ACC112 (cell line): Measurements from ENCODE around the gene WNT3A.
"Not testable (repeated sequence)": the region's sequence is repeated elsewhere in the genome, so short reads cannot be mapped to it uniquely, and the experiment has no call there.

Experiments used
- H2AFZ ChIP-seq: fragments of 200-600 bp; sonication (generic); one replicate; pipeline ENCODE4 v1.6.0; 2017; ENCODE audit warnings: antibody characterized with exemption, low read length; ENCODE audit not compliant: unreplicated experiment
- H3K27ac ChIP-seq: fragments of 200-600 bp; sonication (generic); 2 replicates; pipeline ENCODE4 v1.5.1; 2014; ENCODE audit warnings: low read depth, mild to moderate bottlenecking, antibody characterized with exemption, low read length, moderate library complexity
- H3K27me3 ChIP-seq: fragments of 200-600 bp; sonication (generic); 2 replicates; pipeline ENCODE4 v1.6.1; 2014; ENCODE audit warnings: mild to moderate bottlenecking, antibody characterized with exemption, low read length, moderate library complexity, mixed read lengths; ENCODE audit not compliant: insufficient read depth
- H3K36me3 ChIP-seq: fragments of 200-600 bp; sonication (generic); 2 replicates; pipeline ENCODE4 v1.6.1; 2016; ENCODE audit warnings: mild to moderate bottlenecking, antibody characterized with exemption, low read length, moderate library complexity, mixed read lengths; ENCODE audit not compliant: insufficient read depth
- H3K4me1 ChIP-seq: fragments of 200-600 bp; sonication (generic); one replicate; pipeline ENCODE4 v1.6.1; 2016; ENCODE audit warnings: low read length, mixed read lengths; ENCODE audit not compliant: insufficient read depth, unreplicated experiment, control insufficient read depth
- H3K4me3 ChIP-seq: fragments of 200-600 bp; sonication (generic); 2 replicates; pipeline ENCODE4 v1.5.1; 2014; ENCODE audit warnings: mild to moderate bottlenecking, low read depth, low read length
- H3K79me2 ChIP-seq: fragments of 200-600 bp; sonication (generic); one replicate; pipeline ENCODE4 v1.6.0; 2016; ENCODE audit warnings: low read length; ENCODE audit not compliant: control insufficient read depth, unreplicated experiment, insufficient read depth

Gene WNT3A

DNA sequence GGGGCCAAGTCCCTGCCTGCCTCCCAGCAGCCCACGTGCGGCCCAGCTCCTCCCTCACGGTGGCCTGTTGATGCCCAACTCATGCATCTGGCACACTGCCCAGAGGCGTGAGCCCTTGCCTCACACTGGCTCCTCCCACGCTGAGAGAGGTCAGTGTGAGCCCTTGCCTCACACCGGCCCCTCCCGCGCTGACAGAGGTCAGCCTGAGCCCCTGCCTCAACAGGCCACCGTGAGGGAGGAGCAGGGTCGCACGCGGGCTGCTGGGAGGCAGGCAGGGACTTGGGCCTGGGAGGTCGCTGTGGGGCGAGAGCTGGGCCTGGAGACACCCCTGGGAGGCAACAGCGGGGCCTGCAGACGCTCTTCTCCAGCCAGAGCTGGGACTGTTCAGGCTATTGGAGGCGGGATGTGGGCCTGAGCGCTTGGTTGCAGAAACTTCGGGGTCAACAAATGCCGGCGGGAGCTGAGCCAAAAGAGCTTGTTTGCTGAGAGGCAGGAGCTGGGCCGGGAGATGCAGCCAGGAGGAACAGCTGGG is 33.9 kb upstream of the WNT3A start:
- not testable (repeated sequence) for H3K4me3 ChIP-seq, H3K79me2 ChIP-seq, H3K27ac ChIP-seq, H3K4me1 ChIP-seq, H3K36me3 ChIP-seq, H3K27me3 ChIP-seq, H2AFZ ChIP-seq

DNA sequence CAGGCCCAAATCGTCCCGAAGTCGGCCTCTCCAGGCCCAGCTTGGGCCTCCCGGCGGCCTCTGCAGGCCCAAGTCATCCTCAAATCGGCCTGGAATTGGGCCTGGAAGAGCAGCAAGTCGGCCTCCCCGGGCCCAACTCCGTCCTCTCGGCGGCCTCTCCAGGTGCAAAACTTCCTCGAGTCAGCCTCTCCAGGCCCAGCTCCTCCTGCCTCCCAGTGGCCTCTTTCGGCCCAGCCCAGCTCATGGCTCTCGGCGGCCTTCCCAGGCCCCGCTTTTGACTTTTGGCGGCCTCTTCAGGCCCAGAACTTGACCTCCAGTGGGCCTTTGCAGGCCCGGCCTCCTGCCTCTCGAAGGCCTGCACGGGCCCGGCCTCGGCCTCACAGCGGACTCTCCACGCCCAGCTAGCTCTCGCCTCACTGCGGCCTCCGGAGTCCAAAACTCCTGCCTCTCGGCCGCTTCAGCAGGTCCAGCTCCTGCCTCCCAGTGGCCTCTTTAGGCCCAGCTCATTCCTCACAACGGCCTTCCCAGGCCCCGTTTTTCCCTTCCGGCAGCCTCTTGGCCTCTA is 33.0 kb upstream of the WNT3A start:
- not testable (repeated sequence) for H3K4me3 ChIP-seq, H3K27ac ChIP-seq, H3K36me3 ChIP-seq, H3K79me2 ChIP-seq, H3K4me1 ChIP-seq, H3K27me3 ChIP-seq, H2AFZ ChIP-seq

DNA sequence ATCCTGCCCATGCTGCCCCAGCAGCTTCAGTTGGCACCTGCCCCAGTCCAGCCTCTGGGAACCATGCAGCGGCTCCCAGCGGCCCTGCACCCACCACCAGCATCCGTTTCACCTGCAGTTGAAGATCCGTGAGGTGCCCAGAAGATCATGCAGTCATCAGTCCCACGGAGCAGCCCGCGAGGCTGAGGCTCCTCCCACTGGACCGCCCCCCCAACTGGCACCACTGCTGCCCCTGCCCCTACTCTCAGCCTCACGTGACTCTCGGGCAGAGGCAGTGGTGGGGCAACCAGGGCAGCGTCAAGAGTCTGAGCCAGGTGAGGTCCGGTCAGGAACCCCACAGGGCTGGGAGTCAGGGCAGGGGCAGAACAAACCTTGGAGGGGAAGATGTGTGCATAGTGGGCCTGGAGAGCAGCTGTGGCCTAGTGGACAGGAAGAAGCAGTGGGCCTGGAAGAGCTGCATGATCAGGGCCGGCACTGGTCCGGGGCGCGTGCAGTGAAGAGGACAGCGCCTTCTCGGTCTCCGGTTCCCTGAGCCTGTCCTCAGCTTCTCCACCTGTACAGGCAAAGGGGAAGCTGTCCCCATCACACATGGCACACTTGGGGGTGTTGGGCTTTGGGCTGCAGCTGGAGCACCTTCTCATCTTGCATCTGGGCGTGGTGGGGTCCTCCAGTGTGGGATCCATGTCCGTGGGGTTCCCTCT is 31.1 kb upstream of the WNT3A start:
- H3K36me3 ChIP-seq, H3K27me3 ChIP-seq, H3K4me1 ChIP-seq, H3K79me2 ChIP-seq, H3K27ac ChIP-seq, H2AFZ ChIP-seq, H3K4me3 ChIP-seq: not testable (repeated sequence)

DNA sequence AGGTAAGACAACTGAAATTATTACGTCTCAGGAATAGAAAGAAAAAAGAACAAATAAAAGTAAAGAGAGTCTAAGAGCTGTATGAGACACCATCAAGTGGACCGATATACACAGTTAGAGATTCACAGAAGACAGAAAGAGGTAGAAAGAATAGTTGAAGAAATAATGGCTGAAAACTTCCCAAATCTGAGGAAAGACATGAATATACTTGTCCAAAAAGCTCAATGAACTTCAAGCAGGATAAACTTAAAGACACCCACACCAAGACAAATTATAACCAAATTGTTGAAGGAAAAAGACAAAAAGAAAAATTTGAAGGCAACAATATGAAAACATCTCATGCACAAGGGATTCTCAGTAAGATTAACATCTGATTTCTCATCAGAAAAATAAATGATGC is 19.6 kb upstream of the WNT3A start:
- Histone ChIP-seq H3K79me2 (no peaks in the 10 kb centered on the region), H3K27me3 (peaks cover 53% of the 10 kb centered on the region), H3K36me3 (no peaks in the 10 kb centered on the region), H3K4me1 (no peaks in the 10 kb centered on the region), H3K27ac (no peak overlapping the region), H3K4me3 (no peak overlapping the region), H2AFZ (no peak overlapping the region)

DNA sequence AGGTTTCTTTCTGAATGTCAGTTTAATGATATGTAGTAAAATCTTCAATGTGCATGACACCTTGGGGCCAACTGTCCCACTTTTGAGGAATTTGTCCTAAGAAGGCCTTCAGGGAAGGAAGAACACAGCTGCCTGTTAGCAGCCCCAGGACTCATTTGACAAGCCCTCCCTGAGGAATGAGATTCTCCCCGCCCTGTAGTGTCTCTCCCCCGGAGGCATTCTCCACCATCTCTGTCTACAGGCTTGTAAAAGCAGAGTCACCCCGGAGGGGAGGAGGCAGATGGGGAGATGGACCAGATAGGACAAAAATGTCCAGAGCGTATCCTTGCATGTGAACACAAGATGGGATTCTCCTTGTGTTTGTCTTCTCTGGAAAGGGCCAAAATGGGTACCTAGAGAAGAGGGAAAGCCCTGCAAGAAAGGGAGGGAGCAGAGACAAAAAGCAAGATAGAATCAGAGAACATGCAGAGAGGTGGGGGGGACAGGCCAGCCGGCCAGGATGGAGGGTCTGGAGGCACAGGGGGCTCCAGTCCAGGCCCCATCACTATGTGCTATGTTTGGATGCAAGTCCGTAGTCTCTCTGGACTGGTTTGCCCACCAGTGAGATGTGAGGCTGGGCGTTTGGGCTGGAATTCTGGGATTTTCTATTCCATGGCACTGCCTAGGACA is 12.0 kb upstream of the WNT3A start:
- no peaks in the 10 kb centered on the region for H3K79me2 ChIP-seq
- no peaks in the 10 kb centered on the region for H3K36me3 ChIP-seq
- no peak overlapping the region for H3K4me3 ChIP-seq
- H3K27me3 ChIP-seq: peaks cover 21% of the 10 kb centered on the region
- no peak overlapping the region for H3K27ac ChIP-seq
- H2AFZ ChIP-seq: no peak overlapping the region
- H3K4me1 ChIP-seq: no peaks in the 10 kb centered on the region

DNA sequence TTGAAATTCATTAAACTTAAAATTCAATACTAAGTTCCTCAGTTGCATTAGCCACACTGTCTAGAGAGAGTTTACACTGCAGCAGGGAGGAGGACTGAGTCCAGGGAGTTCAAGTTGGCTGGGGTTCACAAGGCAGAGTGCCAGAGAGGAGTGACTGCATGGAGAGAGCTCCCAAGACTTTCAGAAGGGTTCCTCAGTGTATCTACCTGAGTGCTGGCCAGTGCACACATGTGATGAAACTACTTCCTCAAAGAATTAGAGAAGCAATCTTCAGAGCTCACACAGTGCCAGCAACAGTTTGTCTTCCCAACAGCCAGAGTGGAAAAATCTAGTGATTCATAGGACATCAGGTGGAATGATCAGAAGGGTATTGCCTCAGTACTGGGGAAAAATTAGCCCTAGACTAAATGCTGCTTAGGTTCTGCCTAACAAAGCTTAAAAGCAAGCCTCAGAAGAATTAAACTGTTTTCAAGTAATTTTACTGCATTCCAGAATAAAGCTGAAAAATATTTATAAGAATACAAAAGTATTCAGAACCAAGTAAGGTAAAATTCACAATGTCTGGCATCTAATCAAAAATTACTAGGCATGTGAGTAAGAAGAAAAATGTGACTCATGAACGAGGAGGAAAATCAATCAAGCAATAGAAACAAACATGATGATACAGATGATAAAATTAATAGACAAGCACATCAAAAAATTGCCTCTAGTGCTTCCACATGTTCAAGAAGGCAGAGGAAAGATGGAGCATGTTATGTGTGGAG is 10.4 kb upstream of the WNT3A start:
- no peak overlapping the region for H2AFZ ChIP-seq
- H3K27ac ChIP-seq: no peak overlapping the region
- H3K4me3 ChIP-seq: no peak overlapping the region
- no peaks in the 10 kb centered on the region for H3K79me2 ChIP-seq
- no peaks in the 10 kb centered on the region for H3K36me3 ChIP-seq
- H3K4me1 ChIP-seq: no peaks in the 10 kb centered on the region
- H3K27me3 ChIP-seq: peaks cover 17% of the 10 kb centered on the region

DNA sequence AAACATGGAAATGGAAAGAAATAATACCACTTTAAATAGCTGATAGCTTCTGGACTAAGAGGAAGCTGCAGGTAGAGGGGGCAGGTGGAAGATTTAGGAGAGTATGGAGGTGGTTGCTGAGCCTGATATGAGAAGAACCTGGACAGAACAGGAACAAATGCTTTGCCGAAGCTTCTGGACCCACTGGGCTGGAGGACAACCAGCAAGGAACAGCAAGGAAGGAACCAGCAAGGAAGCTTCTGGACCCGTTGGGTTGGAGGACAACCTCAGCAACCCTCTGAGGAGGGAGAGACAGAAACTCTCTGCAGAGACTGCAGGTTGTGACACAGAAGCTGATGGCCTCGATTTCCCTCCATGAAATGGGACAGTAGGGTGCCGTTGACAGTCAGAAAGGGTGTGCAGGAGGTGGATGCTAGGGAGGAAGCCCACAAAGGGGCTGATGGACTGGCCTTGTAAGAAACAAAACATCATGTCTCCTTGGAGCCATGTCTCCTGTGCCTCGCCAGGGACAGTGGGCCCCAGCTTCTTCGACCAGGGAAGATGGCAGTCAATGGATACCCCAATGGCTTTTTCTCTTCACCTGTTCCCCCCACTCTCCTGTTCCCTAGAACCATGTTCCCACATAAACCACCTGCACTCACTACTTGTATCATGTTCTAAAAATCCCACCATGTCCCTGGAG is 8.3 kb upstream of the WNT3A start:
- H2AFZ ChIP-seq: no peak overlapping the region
- no peak overlapping the region for H3K4me3 ChIP-seq
- no peaks in the 10 kb centered on the region for H3K4me1 ChIP-seq
- no peaks in the 10 kb centered on the region for H3K36me3 ChIP-seq
- H3K27ac ChIP-seq: no peak overlapping the region
- H3K27me3 ChIP-seq: peaks cover 25% of the 10 kb centered on the region
- H3K79me2 ChIP-seq: no peaks in the 10 kb centered on the region

DNA sequence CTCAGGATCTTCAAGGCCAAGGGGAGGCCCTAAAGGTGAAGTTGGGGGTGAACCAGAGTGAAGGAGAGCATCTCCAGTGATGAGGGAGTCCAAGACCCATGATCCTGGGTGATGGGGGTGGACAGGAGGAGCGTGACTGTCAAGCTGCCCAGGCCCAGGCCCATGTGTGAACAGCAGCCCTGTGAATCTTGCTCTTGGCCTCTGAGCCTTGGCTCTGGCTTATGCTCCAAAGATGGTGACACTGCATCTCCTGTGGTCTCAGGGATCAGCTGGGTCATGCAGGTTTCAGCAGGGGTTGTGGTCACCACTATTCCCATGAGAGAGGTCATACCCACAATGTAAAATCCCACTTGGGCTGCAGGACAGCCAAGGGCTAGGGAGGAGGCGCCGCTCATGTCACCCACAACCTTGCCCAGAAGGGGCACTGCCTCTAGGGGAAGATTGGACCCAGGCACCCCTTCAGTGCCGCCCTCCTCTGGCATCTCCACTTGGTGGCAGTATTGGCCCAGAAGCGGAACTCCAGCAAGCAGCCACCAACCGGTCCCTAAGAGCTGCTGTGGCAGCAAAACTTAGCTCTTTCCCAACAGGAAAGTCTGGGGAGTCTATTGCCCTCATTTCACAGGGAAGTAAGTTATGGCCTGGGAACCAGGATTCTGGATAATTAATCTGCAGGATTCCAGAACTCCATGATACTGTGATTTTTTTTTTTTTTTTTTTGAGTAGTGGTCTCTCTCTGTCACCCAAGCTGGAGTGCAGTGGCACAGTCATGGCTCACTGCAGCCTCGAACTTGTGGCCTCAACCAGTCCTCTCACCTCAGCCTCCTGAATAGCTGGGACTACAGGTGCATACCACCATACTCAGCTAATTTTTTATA is 7.5 kb upstream of the WNT3A start:
- Histone ChIP-seq H3K4me3 (no peak overlapping the region), H3K27me3 (peaks cover 29% of the 10 kb centered on the region), H3K36me3 (no peaks in the 10 kb centered on the region)

DNA sequence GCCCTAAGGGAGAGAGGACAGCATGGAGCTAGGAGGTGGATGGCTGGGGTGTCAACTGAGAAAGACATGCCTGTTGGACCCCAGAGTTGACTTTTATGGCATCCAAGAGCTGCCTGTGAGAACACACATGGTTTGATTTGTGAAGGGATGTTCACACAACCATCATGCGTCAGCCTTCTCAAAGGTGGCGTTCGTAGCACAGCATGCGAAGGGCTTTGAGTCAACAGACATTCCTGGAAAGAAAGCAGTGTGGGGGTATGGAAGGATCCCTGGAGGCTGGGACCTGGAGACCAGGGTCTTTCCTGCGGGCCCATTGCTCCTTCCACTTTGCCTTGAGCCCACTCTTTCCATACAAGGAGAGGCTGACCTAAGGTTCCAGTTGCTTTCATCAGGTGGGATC is 6.4 kb upstream of the WNT3A start:
- Histone ChIP-seq H2AFZ (no peak overlapping the region), H3K27me3 (peaks cover 36% of the 10 kb centered on the region), H3K36me3 (no peaks in the 10 kb centered on the region), H3K4me3 (no peak overlapping the region), H3K79me2 (no peaks in the 10 kb centered on the region), H3K27ac (no peak overlapping the region), H3K4me1 (no peaks in the 10 kb centered on the region)

More for the DNA sequence above, 7.5 kb upstream of the WNT3A start:
- Histone ChIP-seq H3K79me2 (no peaks in the 10 kb centered on the region), H3K4me1 (no peaks in the 10 kb centered on the region), H2AFZ (no peak overlapping the region), H3K27ac (no peak overlapping the region)
